C4-2B (cell line): ENCODE measurements around the gene MRPL20.

Source experiments
- CTCF ChIP-seq: fragments of 450-650 bp; conservative IDR thresholded peaks from 2 replicates; pipeline ENCODE4 v1.5.1; 2017; ENCODE audit warnings: mild to moderate bottlenecking
- ZFX ChIP-seq: fragments of 450-650 bp; IDR thresholded peaks from 2 replicates; pipeline ENCODE4 v1.6.1; 2017

GRCh38 chr1:1434131-1434823 is 27.2 kb upstream of the MRPL20 start:
- no peak for TF ChIP-seq CTCF
- no peak for TF ChIP-seq ZFX
